GM12878 (cell line): ENCODE data around the gene PIGV. TPM values are rescaled to one million over a fixed set of nuclear protein-coding genes. Genes with fewer than 3 reads are reported as not detected.

Source experiments
- CHD2 ChIP-seq: IDR thresholded peaks from 2 replicates; pipeline ENCODE4 v1.6.1; 2011; ENCODE audit warnings: low read depth, low read length, improper control_type of control experiment, borderline replicate concordance
- JUNB ChIP-seq: IDR thresholded peaks from 2 replicates; pipeline ENCODE4 v1.6.1; 2016; ENCODE audit warnings: antibody characterized with exemption, mild to moderate bottlenecking
- JUND ChIP-seq: IDR thresholded peaks from 2 replicates; pipeline ENCODE4 v1.6.1; 2012; ENCODE audit warnings: low read depth, mild to moderate bottlenecking, low read length, improper control_type of control experiment, moderate library complexity
- MTA3 ChIP-seq: IDR thresholded peaks from 2 replicates; pipeline ENCODE4 v1.6.1; 2012; ENCODE audit warnings: low read length, inconsistent platforms, borderline replicate concordance
- NFIC ChIP-seq: IDR thresholded peaks from 2 replicates; pipeline ENCODE4 v1.6.1; 2012; ENCODE audit warnings: low read depth, mild to moderate bottlenecking, inconsistent platforms, low read length, moderate library complexity
- PAX8 ChIP-seq: fragments of 450-650 bp; IDR thresholded peaks from 2 replicates; pipeline ENCODE4 v1.6.1; 2017; ENCODE audit warnings: mild to moderate bottlenecking, moderate library complexity
- RB1 ChIP-seq: fragments of 450-650 bp; formaldehyde crosslinking; IDR thresholded peaks from 2 replicates; pipeline ENCODE4 v1.6.1; 2017; ENCODE audit warnings: mild to moderate bottlenecking, borderline replicate concordance
- RELB ChIP-seq: fragments of 450-650 bp; IDR thresholded peaks from 2 replicates; pipeline ENCODE4 v1.6.1; 2017; ENCODE audit warnings: low read depth, mild to moderate bottlenecking, moderate library complexity
- RFX5 ChIP-seq: IDR thresholded peaks from 2 replicates; pipeline ENCODE4 v1.6.1; 2011; ENCODE audit warnings: low read depth, low read length, improper control_type of control experiment
- SMAD1 ChIP-seq: fragments of 450-650 bp; IDR thresholded peaks from 2 replicates; pipeline ENCODE4 v1.6.1; 2018; ENCODE audit warnings: mild to moderate bottlenecking, low read depth; ENCODE audit not compliant: partially characterized antibody
- SMARCA5 ChIP-seq: fragments of 450-650 bp; IDR thresholded peaks from 2 replicates; pipeline ENCODE4 v1.6.1; 2017; ENCODE audit warnings: mild to moderate bottlenecking
- STAT3 ChIP-seq: IDR thresholded peaks from 2 replicates; pipeline ENCODE4 v1.6.1; 2011; ENCODE audit warnings: low read depth, low read length, improper control_type of control experiment
- ZBTB40 ChIP-seq: fragments of 450-650 bp; IDR thresholded peaks from 2 replicates; pipeline ENCODE4 v1.6.1; 2016; ENCODE audit warnings: mild to moderate bottlenecking, moderate library complexity, borderline replicate concordance
- ZNF622 ChIP-seq: fragments of 450-650 bp; IDR thresholded peaks from 2 replicates; pipeline ENCODE4 v1.6.1; 2017; ENCODE audit warnings: mild to moderate bottlenecking, inconsistent platforms
- polyA plus RNA-seq, 11 experiments: library from polyadenylated mRNA; depleted of rRNA in 4 of 11; unstranded in 6 of 11; stranded (reverse) in 5 of 11; fragments of >200 nt; fragmentation: Nextera tagmentation in 4 of 11; fragmentation: Illumina TruSeq in 1 of 11; extraction: Ambion mirVana in 4 of 11; extraction: Trizol in 1 of 11; gene quantifications; 1 replicate in 1 of 11; 2 replicates in 10 of 11; pipeline versions ENCODE4 v1.2.1 to v1.2.3, GENCODE V29; 2011 to 2016; ENCODE audit warnings: inconsistent platforms in 2 of 11, missing spikeins in 2 of 11, low read depth in 1 of 11
- total RNA-seq, 4 experiments: library from RNA; depleted of rRNA in 3 of 4; stranded (reverse); fragments of >200 nt in 3 of 4; fragmentation: Illumina TruSeq in 1 of 4; extraction: Trizol in 1 of 4; gene quantifications; 2 replicates each; pipeline versions ENCODE4 v1.2.1 to v1.2.3, GENCODE V29; 2013 to 2021
- TF ChIP-seq, protein P1 (sequence below): fragments of 450-650 bp; IDR thresholded peaks from 2 replicates; pipeline ENCODE4 v1.6.1; 2017; ENCODE audit warnings: mild to moderate bottlenecking
- TF ChIP-seq, protein P2 (sequence below): IDR thresholded peaks from 2 replicates; pipeline ENCODE4 v1.6.1; 2012; ENCODE audit warnings: low read length, inconsistent platforms
- TF ChIP-seq, protein P3 (sequence below): fragments of 450-650 bp; IDR thresholded peaks from 2 replicates; pipeline ENCODE4 v1.6.1; 2016; ENCODE audit warnings: mild to moderate bottlenecking
- TF ChIP-seq, protein P4 (sequence below): IDR thresholded peaks from 2 replicates; pipeline ENCODE4 v1.6.1; 2011; ENCODE audit warnings: low read depth, mild to moderate bottlenecking, low read length, moderate library complexity, borderline replicate concordance; ENCODE audit errors: extremely low read depth

PIGV gene
- total and polyA plus RNA-seq, 10 of the 15 experiments (the other 5 are each of a cell fraction or from before 2014, with no cell fraction given): 8.8 to 18.1 (median 11.9) TPM

- TF ChIP-seq, protein P1, sequence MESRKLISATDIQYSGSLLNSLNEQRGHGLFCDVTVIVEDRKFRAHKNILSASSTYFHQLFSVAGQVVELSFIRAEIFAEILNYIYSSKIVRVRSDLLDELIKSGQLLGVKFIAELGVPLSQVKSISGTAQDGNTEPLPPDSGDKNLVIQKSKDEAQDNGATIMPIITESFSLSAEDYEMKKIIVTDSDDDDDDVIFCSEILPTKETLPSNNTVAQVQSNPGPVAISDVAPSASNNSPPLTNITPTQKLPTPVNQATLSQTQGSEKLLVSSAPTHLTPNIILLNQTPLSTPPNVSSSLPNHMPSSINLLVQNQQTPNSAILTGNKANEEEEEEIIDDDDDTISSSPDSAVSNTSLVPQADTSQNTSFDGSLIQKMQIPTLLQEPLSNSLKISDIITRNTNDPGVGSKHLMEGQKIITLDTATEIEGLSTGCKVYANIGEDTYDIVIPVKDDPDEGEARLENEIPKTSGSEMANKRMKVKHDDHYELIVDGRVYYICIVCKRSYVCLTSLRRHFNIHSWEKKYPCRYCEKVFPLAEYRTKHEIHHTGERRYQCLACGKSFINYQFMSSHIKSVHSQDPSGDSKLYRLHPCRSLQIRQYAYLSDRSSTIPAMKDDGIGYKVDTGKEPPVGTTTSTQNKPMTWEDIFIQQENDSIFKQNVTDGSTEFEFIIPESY: no peak
- TF ChIP-seq, protein P2, sequence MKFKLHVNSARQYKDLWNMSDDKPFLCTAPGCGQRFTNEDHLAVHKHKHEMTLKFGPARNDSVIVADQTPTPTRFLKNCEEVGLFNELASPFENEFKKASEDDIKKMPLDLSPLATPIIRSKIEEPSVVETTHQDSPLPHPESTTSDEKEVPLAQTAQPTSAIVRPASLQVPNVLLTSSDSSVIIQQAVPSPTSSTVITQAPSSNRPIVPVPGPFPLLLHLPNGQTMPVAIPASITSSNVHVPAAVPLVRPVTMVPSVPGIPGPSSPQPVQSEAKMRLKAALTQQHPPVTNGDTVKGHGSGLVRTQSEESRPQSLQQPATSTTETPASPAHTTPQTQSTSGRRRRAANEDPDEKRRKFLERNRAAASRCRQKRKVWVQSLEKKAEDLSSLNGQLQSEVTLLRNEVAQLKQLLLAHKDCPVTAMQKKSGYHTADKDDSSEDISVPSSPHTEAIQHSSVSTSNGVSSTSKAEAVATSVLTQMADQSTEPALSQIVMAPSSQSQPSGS: no peak
- TF ChIP-seq RFX5: no peak
- TF ChIP-seq, protein P3, sequence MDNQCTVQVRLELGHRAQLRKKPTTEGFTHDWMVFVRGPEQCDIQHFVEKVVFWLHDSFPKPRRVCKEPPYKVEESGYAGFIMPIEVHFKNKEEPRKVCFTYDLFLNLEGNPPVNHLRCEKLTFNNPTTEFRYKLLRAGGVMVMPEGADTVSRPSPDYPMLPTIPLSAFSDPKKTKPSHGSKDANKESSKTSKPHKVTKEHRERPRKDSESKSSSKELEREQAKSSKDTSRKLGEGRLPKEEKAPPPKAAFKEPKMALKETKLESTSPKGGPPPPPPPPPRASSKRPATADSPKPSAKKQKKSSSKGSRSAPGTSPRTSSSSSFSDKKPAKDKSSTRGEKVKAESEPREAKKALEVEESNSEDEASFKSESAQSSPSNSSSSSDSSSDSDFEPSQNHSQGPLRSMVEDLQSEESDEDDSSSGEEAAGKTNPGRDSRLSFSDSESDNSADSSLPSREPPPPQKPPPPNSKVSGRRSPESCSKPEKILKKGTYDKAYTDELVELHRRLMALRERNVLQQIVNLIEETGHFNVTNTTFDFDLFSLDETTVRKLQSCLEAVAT: peak; percentile 40; the same call in 1 of the 2 replicates
- peak; percentile 92 for TF ChIP-seq SMARCA5
- TF ChIP-seq RB1: no peak
- TF ChIP-seq RELB: peak; percentile 50; the same call in 1 of the 2 replicates
- no peak for TF ChIP-seq PAX8
- no peak; the same call in none of the 2 replicates for TF ChIP-seq MTA3
- TF ChIP-seq JUNB: 0 out of 2 replicates have a peak, but pooled peaks have one; percentile 6
- no peak for TF ChIP-seq ZNF622
- TF ChIP-seq NFIC: no peak
- no peak for TF ChIP-seq STAT3
- no peak for TF ChIP-seq SMAD1
- TF ChIP-seq, protein P4, sequence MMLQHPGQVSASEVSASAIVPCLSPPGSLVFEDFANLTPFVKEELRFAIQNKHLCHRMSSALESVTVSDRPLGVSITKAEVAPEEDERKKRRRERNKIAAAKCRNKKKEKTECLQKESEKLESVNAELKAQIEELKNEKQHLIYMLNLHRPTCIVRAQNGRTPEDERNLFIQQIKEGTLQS: no peak
- TF ChIP-seq ZBTB40: no peak
- TF ChIP-seq CHD2: no peak
- no peak for TF ChIP-seq JUND
Measured at GRCh38 chr1:26788836-26789611, 1.3 kb downstream of the PIGV start (continued).
